HG03097 (cell line): ENCODE data around the gene MAST1.
A peak's percentile ranks its signal among the peaks of the same experiment; 100 is the strongest.
"Not testable (repeated sequence)": the region's sequence is repeated elsewhere in the genome, so short reads cannot be mapped to it uniquely, and the experiment has no call there.

Source experiments
- ATAC-seq: cut with Tn5 transposase; IDR thresholded peaks from one replicate; pipeline ENCODE4 v1.9.1; 2021; ENCODE audit not compliant: unreplicated experiment, low FRiP score

The MAST1 gene

GRCh38 chr19:12888006-12888603 is 49.8 kb downstream of the MAST1 start:
- ATAC-seq = no peak

- ATAC-seq = not testable (repeated sequence)
Measured at GRCh38 chr19:12890299-12890786, 52.0 kb downstream of the MAST1 start.

DNA sequence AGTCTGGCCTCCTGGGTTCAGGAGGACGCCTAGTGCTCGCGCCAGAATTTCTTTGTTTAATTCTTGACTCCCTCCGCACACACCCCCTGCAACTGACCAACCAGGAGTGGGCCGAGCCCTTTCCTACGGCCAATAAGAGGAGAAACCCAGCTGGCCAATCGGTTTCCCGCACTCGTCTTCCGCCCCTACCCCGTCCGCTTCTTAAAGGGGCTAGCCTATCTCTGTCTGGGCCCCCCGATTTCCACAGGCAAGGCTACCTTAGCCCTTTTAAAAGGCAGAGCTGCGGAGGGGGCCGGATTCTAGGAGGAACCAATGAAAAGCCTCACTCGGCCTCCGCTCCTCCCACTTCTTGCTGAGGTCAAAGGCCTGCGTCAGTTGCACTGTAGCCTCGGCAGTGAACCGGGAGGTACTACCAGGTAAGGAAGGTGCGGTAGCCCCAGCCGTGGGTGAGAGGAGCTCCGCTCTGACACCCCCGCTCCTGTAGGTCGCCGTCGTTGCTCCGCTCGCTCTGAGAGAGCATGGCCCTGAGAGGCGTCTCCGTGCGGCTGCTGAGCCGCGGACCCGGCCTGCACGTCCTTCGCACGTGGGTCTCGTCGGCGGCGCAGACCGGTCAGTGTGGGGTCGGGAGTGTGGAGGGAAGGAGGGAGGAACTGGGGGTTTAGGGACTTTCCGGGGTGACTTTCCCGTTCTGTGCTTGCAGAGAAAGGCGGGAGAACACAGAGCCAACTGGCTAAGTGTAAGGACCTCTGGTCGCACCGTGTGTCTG is 52.7 kb downstream of the MAST1 start, which contains the start of gene GCDH:
Gene GCDH, plus strand, starts transcription at position 374 of the 766 bp plus-strand sequence. Its CDS starts 145 bp downstream, at position 519.
- ATAC-seq = peak; percentile 83

- ATAC-seq = no peak
Measured at GRCh38 chr19:12891553-12892021, 53.3 kb downstream of the MAST1 start.

GRCh38 chr19:12893582-12893981 is 55.3 kb downstream of the MAST1 start:
- no peak for ATAC-seq

DNA sequence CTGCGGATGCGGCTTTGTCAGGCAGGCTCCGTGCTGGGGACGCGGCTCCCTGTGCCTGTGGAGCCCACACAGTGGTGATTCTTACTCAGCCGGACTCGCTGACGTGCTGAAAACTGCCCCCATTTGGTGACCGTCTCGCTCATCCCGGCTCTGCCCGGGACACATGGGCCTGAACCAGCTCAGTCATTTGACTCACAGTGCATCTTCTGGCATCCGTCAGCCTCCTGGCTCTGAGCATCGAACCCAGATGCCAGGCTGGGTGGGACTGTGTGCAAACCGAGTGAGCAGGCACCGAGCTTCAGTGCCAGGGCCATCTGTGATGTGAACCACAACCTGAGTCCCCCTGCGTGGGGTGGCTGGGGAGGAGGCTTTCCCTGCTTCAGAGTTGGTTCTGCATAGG is 58.1 kb downstream of the MAST1 start:
- no peak for ATAC-seq

- ATAC-seq = peak; percentile 65
Measured at GRCh38 chr19:12899891-12900518, 61.7 kb downstream of the MAST1 start.

GRCh38 chr19:12907166-12907565 is 68.9 kb downstream of the MAST1 start:
- no peak for ATAC-seq

DNA sequence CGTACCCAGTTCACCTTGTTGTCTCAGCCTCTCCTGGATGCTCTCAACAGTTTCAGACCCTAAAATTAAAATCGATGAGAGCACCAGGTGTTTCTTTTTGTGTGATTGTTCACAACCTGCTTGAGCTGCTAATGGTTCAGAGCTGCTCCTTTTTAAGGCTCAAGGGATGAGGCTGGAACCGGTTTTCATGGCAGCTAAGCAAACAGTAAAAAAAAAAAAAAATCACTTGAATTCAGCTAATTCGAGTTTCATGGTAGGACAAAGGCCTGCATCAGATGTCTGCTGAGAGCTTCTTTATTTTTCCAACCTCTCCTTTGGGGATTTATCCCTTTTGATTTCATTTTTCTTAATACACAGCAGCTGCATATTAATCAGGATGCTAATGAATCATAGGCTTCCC is 74.3 kb downstream of the MAST1 start:
- no peak for ATAC-seq

- ATAC-seq = no peak
Measured at GRCh38 chr19:12913011-12913561, 74.8 kb downstream of the MAST1 start.

GRCh38 chr19:12913851-12914690 is 75.8 kb downstream of the MAST1 start:
- no peak for ATAC-seq

- not testable (repeated sequence) for ATAC-seq
Measured at GRCh38 chr19:12915860-12916259, 77.5 kb downstream of the MAST1 start.

GRCh38 chr19:12918253-12918652 is 79.9 kb downstream of the MAST1 start:
- no peak for ATAC-seq

DNA sequence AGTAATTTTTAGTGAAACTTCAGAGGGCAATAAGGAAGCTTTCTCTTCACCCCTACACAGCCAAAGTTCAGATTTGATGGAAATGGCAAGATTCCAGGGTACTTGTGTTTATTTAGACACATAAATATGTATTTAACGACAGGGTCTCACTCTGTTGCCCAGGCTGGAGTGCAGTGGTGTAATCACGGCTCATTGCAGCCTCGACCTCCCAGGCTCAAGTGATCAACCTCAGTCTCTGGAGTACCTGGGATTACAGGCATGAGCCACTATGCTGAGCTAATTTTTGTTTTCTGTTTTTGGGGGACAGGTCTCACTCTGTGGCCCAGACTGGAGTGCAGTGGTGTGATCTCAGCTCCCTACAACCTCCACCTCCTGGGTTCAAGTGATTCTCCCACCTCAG is 82.7 kb downstream of the MAST1 start:
- no peak for ATAC-seq

GRCh38 chr19:12922959-12923358 is 84.6 kb downstream of the MAST1 start:
- no peak for ATAC-seq
